Middle frontal gyrus (tissue), 1 donor: ENCODE data around the gene COL4A2.

Experiments
- DNase-seq: peaks from one replicate; pipeline ENCODE4 v3.0.0-alpha.2; 2015; ENCODE audit warnings: low spot score; ENCODE audit errors: extremely low spot score

Gene COL4A2

DNA sequence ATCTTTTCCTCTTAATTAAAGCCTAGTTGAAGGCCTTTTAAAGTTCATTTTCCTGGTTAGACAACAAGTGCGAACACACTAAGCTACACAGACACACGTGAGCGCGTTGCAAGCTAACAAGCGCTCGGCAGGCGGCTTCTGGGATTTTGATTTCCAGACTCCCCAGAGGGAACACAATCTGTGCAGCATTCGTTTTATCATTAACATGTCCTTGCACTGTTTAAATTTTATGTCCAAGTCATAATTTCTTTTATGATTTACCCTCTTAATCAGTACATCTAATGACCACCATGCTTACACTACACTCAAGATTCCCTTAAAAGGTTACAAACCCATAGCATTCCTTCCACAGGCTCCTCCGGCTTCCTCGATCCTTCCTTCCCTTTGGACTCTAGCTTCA lies 16.9 kb upstream of the COL4A2 start:
- no peak for DNase-seq

DNA sequence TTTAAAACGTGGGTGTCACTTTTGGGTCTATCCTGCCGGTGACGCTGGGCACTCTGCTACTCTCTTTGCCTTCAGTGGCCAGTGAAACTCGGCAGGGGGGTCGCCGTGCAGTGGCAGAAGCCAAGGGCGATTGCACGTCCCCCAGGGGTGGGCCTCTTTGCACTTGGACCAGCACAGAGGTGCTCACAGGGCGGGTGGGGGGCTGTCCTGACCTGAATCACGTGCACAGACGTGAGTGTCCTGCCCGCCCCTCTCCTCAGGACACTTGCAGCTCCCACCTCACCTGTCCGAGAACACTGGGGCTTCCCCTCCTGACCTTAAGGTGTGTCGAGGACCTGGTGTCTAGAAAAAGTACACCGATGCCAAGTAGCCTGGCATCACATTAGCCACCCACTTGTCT lies 16.3 kb upstream of the COL4A2 start:
- no peak for DNase-seq

GRCh38 chr13:110291286-110291685 lies 15.8 kb upstream of the COL4A2 start:
- no peak for DNase-seq

DNA sequence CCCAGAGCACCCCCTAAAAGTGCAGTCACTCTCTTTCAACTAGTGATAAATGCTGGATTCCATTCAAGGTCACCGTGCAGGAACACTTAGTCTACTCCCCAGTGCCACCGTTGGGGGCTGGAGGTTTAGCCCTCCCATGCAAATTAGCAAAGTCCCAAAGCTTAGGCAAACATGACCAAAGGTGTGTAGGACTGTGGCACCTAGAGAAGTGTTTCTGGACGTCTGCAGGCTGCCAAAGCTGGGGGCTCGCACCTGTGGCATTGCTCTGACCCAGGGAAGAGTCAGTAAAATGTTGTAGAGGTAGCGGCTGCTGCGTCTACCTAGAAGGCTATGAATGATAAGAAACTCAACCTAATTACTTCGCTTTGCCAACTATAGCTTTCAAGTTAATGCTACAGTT lies 14.0 kb upstream of the COL4A2 start:
- no peak for DNase-seq

DNA sequence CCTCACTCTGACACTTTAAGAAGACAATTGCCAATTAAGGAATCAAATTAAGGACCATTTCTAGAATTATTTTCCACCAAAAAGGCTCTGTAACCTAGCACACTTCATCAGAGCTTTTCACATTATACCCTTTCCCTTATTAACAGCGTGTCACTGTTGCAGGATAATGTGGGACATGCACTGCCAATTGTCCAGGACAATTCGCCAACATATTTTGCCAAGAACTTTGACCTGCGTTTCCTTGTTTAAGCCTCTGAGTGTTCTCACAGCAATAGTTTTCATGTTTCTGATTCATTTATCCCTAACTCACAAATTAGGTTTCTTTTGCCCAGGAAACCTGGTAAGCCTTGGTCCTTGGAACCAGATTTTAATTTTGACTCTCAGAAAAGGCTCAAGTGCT lies 13.4 kb upstream of the COL4A2 start:
- no peak for DNase-seq

- DNase-seq, result no peak
These were observed 12.9 kb upstream of the COL4A2 start for GRCh38 chr13:110294146-110294545.

- DNase-seq, result no peak
These were observed 12.5 kb upstream of the COL4A2 start for GRCh38 chr13:110294622-110295021.

DNA sequence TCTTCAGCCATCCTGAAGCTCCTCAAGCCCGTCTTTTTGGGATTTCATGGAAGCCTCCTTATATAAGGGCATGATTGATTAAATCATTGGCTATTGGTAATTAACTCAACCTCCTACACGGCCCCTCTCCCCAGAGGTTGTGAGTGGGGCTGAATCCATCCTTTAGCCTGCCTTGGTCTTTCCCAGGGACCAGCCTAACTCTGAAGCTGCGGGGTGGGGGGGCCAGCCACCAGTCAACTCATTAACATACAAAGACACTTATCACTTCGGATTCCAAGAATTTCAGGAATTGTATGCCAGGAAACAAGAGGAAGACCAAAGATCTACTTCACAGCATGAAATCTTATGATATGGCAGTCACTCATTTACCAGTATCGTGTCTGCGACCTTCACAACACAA lies 10.1 kb upstream of the COL4A2 start:
- no peak for DNase-seq

GRCh38 chr13:110297766-110298504 lies 9.1 kb upstream of the COL4A2 start:
- no peak for DNase-seq

GRCh38 chr13:110298505-110299282 lies 8.4 kb upstream of the COL4A2 start:
- DNase-seq, result no peak

DNA sequence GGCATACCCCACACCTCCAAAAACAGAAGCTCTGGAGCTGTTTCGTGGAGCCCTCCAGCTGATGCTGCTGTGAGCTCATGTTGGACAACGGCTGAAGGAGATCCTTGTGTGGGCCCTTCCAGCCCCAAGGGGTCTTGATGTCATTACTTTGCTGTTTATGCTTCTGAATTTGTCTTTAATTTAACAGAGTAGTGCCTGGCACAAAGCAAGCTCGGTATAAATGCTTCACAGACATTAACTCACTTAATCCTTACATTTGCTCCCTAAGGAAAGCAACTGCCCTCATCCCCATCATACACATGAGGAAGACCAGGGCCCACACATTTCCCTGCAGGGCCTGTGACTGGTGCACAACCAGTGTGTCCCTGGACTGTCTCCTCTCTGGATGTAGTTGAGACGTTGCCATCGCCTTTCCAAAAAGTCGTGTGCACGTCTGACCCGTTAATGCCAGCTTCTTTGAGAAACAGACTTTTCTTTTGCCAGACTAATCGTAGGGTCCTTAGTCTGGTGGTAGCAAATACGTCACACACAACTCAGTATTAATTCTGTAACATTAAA lies 7.7 kb upstream of the COL4A2 start:
- DNase-seq, result no peak

DNA sequence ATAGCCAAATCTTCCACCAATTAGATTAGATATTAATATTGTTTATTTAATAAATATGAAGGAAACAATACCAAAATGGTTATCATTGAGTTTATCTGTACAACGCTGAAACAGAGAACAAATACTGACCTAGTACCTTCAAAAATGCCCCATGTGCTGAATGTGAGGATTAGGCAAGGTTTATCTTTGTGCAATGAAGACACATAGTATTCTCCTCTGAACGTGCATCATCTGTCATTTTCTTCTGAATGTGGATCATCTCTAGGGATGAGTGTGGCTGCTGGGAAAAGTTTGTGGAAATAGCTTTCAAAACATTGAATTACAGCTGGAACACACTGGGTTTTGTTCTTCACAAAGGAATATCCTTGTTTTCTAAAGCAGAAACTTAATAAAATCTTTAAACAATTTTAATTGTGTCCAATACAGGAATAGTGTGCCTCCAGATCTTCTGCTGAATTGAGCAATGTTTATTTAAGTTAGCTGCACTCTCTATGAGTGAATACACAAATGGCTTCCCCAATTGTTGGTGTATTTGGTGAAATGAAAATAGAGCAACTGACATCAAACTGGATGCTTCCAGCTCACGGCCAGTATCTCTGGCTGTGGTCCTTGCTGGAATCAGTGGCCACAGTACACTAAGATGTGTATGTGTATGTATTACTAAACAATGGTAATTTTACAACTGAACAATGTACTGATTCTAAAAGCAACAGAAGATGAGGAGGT lies 6.8 kb upstream of the COL4A2 start:
- DNase-seq, result no peak

GRCh38 chr13:110301083-110301482 lies 6.0 kb upstream of the COL4A2 start:
- no peak for DNase-seq

DNA sequence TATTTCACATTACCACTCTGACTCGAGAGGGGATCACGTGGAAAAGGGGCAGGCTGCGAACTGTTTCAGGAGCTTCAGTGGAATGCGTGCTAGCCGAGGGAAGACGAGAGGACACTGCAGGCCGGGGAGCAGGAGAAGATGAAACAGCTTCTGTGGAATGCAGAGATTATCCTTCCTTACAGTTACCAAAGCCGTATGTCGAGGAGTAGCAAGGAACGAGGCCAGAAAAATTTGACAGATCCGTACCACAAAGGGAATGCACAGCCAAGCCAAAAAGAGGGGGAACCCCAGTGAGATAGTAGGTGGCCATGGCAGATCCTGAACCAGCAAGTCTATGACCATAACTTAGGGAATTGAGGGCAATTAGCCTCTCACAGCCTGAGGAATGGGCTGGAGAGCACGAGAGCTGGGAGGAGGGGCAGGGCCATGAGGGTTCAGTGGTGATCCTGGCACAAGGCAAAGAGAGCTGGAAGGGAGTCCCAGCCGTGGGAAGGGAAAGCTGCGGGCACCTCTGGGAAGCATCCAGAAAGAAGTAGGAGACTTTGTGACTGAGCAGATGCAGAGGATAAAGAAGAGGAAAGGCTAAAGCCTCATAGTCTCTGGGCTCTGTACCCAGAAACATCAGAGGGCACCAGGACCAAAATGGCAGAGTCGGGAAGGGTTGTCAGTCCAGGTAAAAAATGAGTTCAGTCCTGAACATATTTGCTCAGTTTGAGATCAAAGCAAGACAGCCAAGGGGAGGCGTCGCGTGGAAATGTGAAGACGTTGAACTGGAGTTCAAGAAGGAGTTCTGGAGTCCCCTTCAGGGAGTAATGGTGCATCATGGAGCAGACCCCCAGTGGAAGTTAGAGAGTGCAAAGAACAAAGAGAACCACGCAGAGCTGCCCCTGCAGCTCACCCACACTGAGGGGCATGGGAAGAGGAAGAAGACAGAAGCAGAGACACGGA lies 5.2 kb upstream of the COL4A2 start:
- DNase-seq, result no peak

- DNase-seq, result no peak
These were observed 4.1 kb upstream of the COL4A2 start for GRCh38 chr13:110302997-110303396.

DNA sequence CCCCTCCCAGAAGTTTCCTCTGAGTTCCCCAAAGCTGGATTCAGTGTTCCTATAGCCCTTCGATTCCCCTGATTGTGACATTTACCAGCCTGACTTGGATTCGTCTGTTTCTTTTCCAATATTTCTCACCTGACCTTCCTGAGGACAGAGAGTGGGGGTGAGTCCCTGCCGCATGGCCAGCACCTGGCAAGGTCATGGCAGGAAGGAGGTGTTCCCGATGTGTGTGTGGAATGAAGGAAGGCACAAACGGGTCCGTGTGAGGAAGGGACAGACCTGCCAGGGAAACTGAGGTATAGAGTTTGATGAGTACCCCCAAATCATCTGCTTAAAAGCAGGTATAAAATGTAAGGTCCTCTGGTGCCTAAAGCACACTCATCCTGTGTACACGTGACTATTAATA lies 3.4 kb upstream of the COL4A2 start:
- no peak for DNase-seq

DNA sequence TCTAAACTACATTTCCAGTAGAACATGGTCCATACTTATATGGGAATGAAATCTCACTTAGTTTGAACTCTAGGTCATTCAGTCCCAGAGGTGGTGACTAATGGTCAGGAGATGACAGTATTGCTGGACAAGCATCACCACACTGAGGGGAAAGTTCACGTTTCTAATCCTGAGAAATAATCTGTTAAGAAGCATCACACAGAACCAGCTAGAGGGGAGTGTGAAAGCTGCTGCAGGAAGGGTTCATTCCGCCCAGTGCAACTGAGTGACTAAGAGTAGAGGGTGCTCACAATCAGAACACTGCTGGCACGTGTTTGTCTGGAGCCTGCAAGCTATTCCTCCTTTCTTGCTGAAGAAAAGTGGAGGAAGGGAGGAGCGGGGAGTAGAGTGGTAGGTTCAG lies 2.8 kb upstream of the COL4A2 start:
- DNase-seq, result no peak

DNA sequence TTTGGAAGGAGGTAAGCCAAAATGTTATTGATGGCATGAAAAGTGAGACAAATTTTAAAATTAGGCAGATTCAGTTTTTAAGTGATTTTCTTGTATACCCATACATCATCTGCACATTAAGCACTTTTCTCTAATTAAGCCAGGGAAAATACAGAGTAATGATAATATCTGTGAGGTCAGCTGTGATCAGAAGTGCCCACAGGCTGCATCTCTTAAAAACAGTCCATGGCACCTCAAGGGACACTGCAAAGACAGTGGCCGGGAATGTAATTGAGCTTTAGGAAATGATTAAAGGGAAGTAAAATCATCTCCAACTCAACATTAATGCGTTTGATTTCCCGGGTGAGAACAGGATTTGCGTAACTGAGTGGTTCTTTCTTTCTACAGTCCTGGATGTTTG lies 2.1 kb upstream of the COL4A2 start:
- DNase-seq, result no peak

GRCh38 chr13:110305544-110305943 lies 1.5 kb upstream of the COL4A2 start:
- DNase-seq, result no peak

DNA sequence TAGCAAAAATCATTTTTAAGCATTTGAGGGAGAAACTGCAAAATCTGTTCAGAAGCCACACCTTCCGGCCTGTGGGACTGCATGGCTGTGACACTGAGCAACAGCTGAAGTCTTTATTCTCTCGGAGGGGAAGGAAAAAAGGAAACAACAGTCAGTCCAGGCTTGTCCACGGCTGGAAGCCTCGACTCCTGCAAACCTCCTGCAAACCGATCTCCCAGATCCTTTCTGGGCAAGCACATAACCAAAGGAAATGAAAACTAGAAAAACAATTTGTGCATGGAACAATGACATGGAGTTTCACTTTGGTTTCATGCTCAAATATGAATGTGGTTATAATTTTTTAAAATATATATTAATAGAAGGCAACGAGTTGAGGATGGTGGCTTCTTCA lies 1.1 kb upstream of the COL4A2 start:
- DNase-seq, result no peak
